K562 (cell line): ENCODE data around the gene MBLAC2. TPM values are rescaled to one million over a fixed set of nuclear protein-coding genes. Genes with fewer than 3 reads are reported as not detected.

ENCODE experiments used
- BHLHE40 ChIP-seq: IDR thresholded peaks from 2 replicates; pipeline ENCODE4 v1.6.1; 2011; ENCODE audit warnings: low read length, improper control_type of control experiment
- CBX5 ChIP-seq: IDR thresholded peaks from 2 replicates; pipeline ENCODE4 v1.6.1; 2014; ENCODE audit warnings: low read depth, borderline replicate concordance
- EP400 ChIP-seq: fragments of 450-650 bp; IDR thresholded peaks from 2 replicates; pipeline ENCODE4 v1.6.1; 2017; ENCODE audit warnings: antibody characterized with exemption, mild to moderate bottlenecking, moderate library complexity
- FOS ChIP-seq: IDR thresholded peaks from 3 replicates; pipeline ENCODE4 v1.6.1; 2011; ENCODE audit not compliant: insufficient read length; ENCODE audit errors: extremely low read depth
- FOXA3 ChIP-seq, 2 experiments: fragments of 450-650 bp in 1 of 2; sonication (generic) in 1 of 2; formaldehyde crosslinking; IDR thresholded peaks in 1 of 2; conservative IDR thresholded peaks in 1 of 2; 2 replicates each; pipeline versions ENCODE4 v1.4.0 to v1.8.0; 2020 to 2022; ENCODE audit warnings: mild to moderate bottlenecking in 2 of 2, missing genetic modification reagents in 1 of 2
- FOXJ3 ChIP-seq: sonication (generic); formaldehyde crosslinking; IDR thresholded peaks from 2 replicates; pipeline ENCODE4 v1.4.0; 2020; ENCODE audit warnings: mild to moderate bottlenecking, missing genetic modification reagents
- HDAC8 ChIP-seq: fragments of 450-650 bp; IDR thresholded peaks from 2 replicates; pipeline ENCODE4 v1.6.1; 2016; ENCODE audit warnings: mild to moderate bottlenecking, missing genetic modification characterization, moderate library complexity, missing compliant biosample characterization
- HMG20A ChIP-seq: fragments of 450-650 bp; formaldehyde crosslinking; conservative IDR thresholded peaks from 2 replicates; pipeline ENCODE4 v1.4.0; 2020; ENCODE audit warnings: mild to moderate bottlenecking, mixed read lengths
- HNRNPH1 ChIP-seq: fragments of 200-400 bp; formaldehyde crosslinking; optimal IDR thresholded peaks from 2 replicates; pipeline ENCODE3; 2017; ENCODE audit warnings: low read depth, mild to moderate bottlenecking, low read length, moderate library complexity
- KDM4B ChIP-seq, 2 experiments: fragments of 450-650 bp in 1 of 2; sonication (generic) in 1 of 2; IDR thresholded peaks; 2 replicates each; pipeline ENCODE4 v1.6.1; 2016 to 2017; ENCODE audit warnings: borderline replicate concordance in 2 of 2, antibody characterized with exemption in 1 of 2, low read depth in 1 of 2, mild to moderate bottlenecking in 1 of 2
- MLLT1 ChIP-seq, 2 experiments: fragments of 450-650 bp; IDR thresholded peaks; 2 replicates each; pipeline ENCODE4 v1.6.1; 2016
- NR1H2 ChIP-seq: sonication (generic); formaldehyde crosslinking; IDR thresholded peaks from 2 replicates; pipeline ENCODE4 v1.4.0; 2020; ENCODE audit warnings: mild to moderate bottlenecking, missing genetic modification reagents
- PHB ChIP-seq: fragments of 250-450 bp; sonication (Bioruptor Pico); IDR thresholded peaks from 2 replicates; pipeline ENCODE4 v1.5.0; 2021
- SIN3A ChIP-seq, 2 experiments: fragments of 150-350 bp in 1 of 2; IDR thresholded peaks; 2 replicates each; pipeline ENCODE4 v1.6.1; 2011 to 2016; ENCODE audit warnings: borderline replicate concordance in 2 of 2, low read depth in 2 of 2, low read length in 2 of 2, mild to moderate bottlenecking in 2 of 2, moderate library complexity in 2 of 2; ENCODE audit not compliant: control insufficient read depth in 1 of 2
- SMAD4 ChIP-seq: fragments of 250-450 bp; sonication (Bioruptor Pico); conservative IDR thresholded peaks from 2 replicates; pipeline ENCODE4 v1.8.0; 2021; ENCODE audit warnings: inconsistent platforms, mild to moderate bottlenecking, moderate library complexity
- XRCC5 ChIP-seq: fragments of 200-400 bp; formaldehyde crosslinking; IDR thresholded peaks from 2 replicates; pipeline ENCODE4 v1.6.1; 2017; ENCODE audit warnings: low read depth, mild to moderate bottlenecking, low read length
- ZNF224 ChIP-seq: sonication (generic); formaldehyde crosslinking; IDR thresholded peaks from 2 replicates; pipeline ENCODE4 v1.8.0; 2022; ENCODE audit warnings: mild to moderate bottlenecking, missing genetic modification reagents
- ZNF311 ChIP-seq: fragments of 250-450 bp; sonication (Bioruptor Pico); IDR thresholded peaks from 2 replicates; pipeline ENCODE4 v1.4.0; 2020; ENCODE audit warnings: mild to moderate bottlenecking, moderate library complexity
- ZNF507 ChIP-seq: conservative IDR thresholded peaks from 2 replicates; pipeline ENCODE4 v1.6.1; 2017; ENCODE audit warnings: missing genetic modification characterization, missing compliant biosample characterization
- polyA plus RNA-seq, 8 experiments: library from polyadenylated mRNA; depleted of rRNA in 4 of 8; stranded (reverse) in 5 of 8; unstranded in 3 of 8; fragments of >200 nt; fragmentation: Nextera tagmentation in 2 of 8; fragmentation: Illumina TruSeq in 1 of 8; extraction: Ambion mirVana in 2 of 8; extraction: Trizol in 1 of 8; gene quantifications; 2 replicates each; pipeline versions ENCODE4 v1.2.1 to v1.2.3, GENCODE V29; 2011 to 2014; ENCODE audit warnings: inconsistent platforms in 1 of 8, missing spikeins in 1 of 8
- total RNA-seq, 7 experiments: library from RNA; depleted of rRNA in 6 of 7; stranded (reverse); fragments of >200 nt in 6 of 7; fragmentation: Illumina TruSeq in 2 of 7; extraction: Trizol in 2 of 7; gene quantifications; 2 replicates each; pipeline versions ENCODE4 v1.2.1 to v1.2.3, GENCODE V29; 2011 to 2021; ENCODE audit warnings: low replicate concordance in 1 of 7
- TF ChIP-seq, protein P1 (sequence below), 2 experiments: fragments of 450-650 bp in 1 of 2; sonication (generic) in 1 of 2; formaldehyde crosslinking; conservative IDR thresholded peaks; 2 replicates each; pipeline versions ENCODE4 v1.4.0 to v1.8.1; 2020 to 2022; ENCODE audit warnings: mild to moderate bottlenecking in 1 of 2, missing genetic modification reagents in 1 of 2
- TF ChIP-seq, protein P2 (sequence below): fragments of 150-350 bp; IDR thresholded peaks from 2 replicates; pipeline ENCODE4 v1.6.1; 2014; ENCODE audit warnings: low read depth, mild to moderate bottlenecking, low read length, borderline replicate concordance

MBLAC2 gene
- total and polyA plus RNA-seq, 9 of the 15 experiments (the other 6 are each of a cell fraction or from before 2014, with no cell fraction given): 2.4 to 13.1 (median 10.3) TPM

- TF ChIP-seq HMG20A (CRISPR knock-in tag) (no peak), FOS (no peak), BHLHE40 (no peak), ZNF224 (CRISPR knock-in tag) (0 out of 2 replicates have a peak, but pooled peaks have one; percentile 47), KDM4B (IDR thresholded peaks at IDR 0.05; ENCODE audit: borderline replicate concordance in 2 of 2, low read depth in 1 of 2) (0 out of 4 replicates have a peak, but pooled peaks of 1 of the 2 experiments have one; percentile 58), EP400 (peak; percentile 68; the same call in 1 of the 2 replicates), HDAC8 (tag) (0 out of 2 replicates have a peak, but pooled peaks have one; percentile 14), PHB (no peak), ZNF507 (tag) (no peak), FOXJ3 (no peak), SIN3A (IDR thresholded peaks at IDR 0.05; ENCODE audit: borderline replicate concordance in 2 of 2, control insufficient read depth in 1 of 2, low read depth in 2 of 2, low read length in 2 of 2) (0 out of 4 replicates have a peak, but pooled peaks of 1 of the 2 experiments have one; percentile 32), SMAD4 (CRISPR knock-in tag) (no peak; the same call in 1 of the 2 replicates), MLLT1 (IDR thresholded peaks at IDR 0.05) (0 out of 4 replicates have a peak, but pooled peaks of 1 of the 2 experiments have one; percentile 8), ZNF311 (0 out of 2 replicates have a peak, but pooled peaks have one; percentile 49), NR1H2 (CRISPR knock-in tag) (peak; percentile 70; the same call in 1 of the 2 replicates), HNRNPH1 (no peak), CBX5 (no peak), XRCC5 (no peak), FOXA3 (CRISPR knock-in tag; conservative IDR thresholded peaks at IDR 0.05 in 1 of 2, IDR thresholded peaks at IDR 0.05 in 1 of 2) (peak in 1 of 2 experiments; percentile 73; a peak in 2 of 4 replicates)
- TF ChIP-seq, protein P1, sequence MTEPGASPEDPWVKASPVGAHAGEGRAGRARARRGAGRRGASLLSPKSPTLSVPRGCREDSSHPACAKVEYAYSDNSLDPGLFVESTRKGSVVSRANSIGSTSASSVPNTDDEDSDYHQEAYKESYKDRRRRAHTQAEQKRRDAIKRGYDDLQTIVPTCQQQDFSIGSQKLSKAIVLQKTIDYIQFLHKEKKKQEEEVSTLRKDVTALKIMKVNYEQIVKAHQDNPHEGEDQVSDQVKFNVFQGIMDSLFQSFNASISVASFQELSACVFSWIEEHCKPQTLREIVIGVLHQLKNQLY (CRISPR knock-in tag; conservative IDR thresholded peaks at IDR 0.05): peak in 1 of 2 experiments; percentile 93; a peak in 2 of 4 replicates
- TF ChIP-seq, protein P2, sequence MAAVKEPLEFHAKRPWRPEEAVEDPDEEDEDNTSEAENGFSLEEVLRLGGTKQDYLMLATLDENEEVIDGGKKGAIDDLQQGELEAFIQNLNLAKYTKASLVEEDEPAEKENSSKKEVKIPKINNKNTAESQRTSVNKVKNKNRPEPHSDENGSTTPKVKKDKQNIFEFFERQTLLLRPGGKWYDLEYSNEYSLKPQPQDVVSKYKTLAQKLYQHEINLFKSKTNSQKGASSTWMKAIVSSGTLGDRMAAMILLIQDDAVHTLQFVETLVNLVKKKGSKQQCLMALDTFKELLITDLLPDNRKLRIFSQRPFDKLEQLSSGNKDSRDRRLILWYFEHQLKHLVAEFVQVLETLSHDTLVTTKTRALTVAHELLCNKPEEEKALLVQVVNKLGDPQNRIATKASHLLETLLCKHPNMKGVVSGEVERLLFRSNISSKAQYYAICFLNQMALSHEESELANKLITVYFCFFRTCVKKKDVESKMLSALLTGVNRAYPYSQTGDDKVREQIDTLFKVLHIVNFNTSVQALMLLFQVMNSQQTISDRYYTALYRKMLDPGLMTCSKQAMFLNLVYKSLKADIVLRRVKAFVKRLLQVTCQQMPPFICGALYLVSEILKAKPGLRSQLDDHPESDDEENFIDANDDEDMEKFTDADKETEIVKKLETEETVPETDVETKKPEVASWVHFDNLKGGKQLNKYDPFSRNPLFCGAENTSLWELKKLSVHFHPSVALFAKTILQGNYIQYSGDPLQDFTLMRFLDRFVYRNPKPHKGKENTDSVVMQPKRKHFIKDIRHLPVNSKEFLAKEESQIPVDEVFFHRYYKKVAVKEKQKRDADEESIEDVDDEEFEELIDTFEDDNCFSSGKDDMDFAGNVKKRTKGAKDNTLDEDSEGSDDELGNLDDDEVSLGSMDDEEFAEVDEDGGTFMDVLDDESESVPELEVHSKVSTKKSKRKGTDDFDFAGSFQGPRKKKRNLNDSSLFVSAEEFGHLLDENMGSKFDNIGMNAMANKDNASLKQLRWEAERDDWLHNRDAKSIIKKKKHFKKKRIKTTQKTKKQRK: no peak
Observed at GRCh38 chr5:90473396-90474234, 956 bp downstream of the MBLAC2 start (continued).
